GM19099 (cell line): ENCODE measurements around the gene CCL18.

Experiments used
- POLR2A ChIP-seq: IDR thresholded peaks from 3 replicates; pipeline ENCODE4 v1.6.1; 2011; ENCODE audit warnings: low read depth; ENCODE audit not compliant: insufficient read length; ENCODE audit errors: extremely low read depth

The CCL18 gene

GRCh38 chr17:36063786-36064541, at the start of gene CCL18:
CCL18 (plus strand) TSS chr17:36064272; CDS start chr17:36064343, 71 bp downstream.
- TF ChIP-seq POLR2A = no peak

GRCh38 chr17:36014946-36015345, 49.1 kb upstream of the CCL18 start:
- no peak for TF ChIP-seq POLR2A

- TF ChIP-seq POLR2A = no peak
Observed at GRCh38 chr17:36016555-36016954, 47.5 kb upstream of the CCL18 start.

GRCh38 chr17:36017799-36018198, 46.3 kb upstream of the CCL18 start, which contains the start of gene CCL23:
CCL23 (minus strand) TSS chr17:36017972; CDS start chr17:36017897, 75 bp downstream.
- TF ChIP-seq POLR2A = no peak

GRCh38 chr17:36019423-36019822, 44.6 kb upstream of the CCL18 start:
- no peak for TF ChIP-seq POLR2A

- TF ChIP-seq POLR2A = no peak
Observed at GRCh38 chr17:36024106-36024869, 39.8 kb upstream of the CCL18 start.

GRCh38 chr17:36027761-36028160, 36.3 kb upstream of the CCL18 start:
- TF ChIP-seq POLR2A = no peak

- TF ChIP-seq POLR2A = no peak
Observed at GRCh38 chr17:36030956-36031355, 33.1 kb upstream of the CCL18 start.

GRCh38 chr17:36034127-36034526, 29.9 kb upstream of the CCL18 start:
- no peak for TF ChIP-seq POLR2A

GRCh38 chr17:36036235-36036634, 27.8 kb upstream of the CCL18 start:
- no peak for TF ChIP-seq POLR2A

GRCh38 chr17:36048066-36048465, 16.0 kb upstream of the CCL18 start:
- no peak for TF ChIP-seq POLR2A

GRCh38 chr17:36049643-36050042, 14.4 kb upstream of the CCL18 start:
- no peak for TF ChIP-seq POLR2A

- TF ChIP-seq POLR2A = no peak
Observed at GRCh38 chr17:36055171-36055570, 8.9 kb upstream of the CCL18 start.

GRCh38 chr17:36055921-36056520, 8.1 kb upstream of the CCL18 start:
- TF ChIP-seq POLR2A = no peak

- TF ChIP-seq POLR2A = no peak
Observed at GRCh38 chr17:36057911-36058310, 6.2 kb upstream of the CCL18 start.

- TF ChIP-seq POLR2A = no peak
Observed at GRCh38 chr17:36059406-36059805, 4.7 kb upstream of the CCL18 start.
